Ishikawa (cell line): Measurements from ENCODE around the gene EIPR1.

ENCODE experiments used
- CEBPB ChIP-seq: IDR thresholded peaks from 2 replicates; pipeline ENCODE4 v1.6.1; 2012
- CREB1 ChIP-seq: IDR thresholded peaks from 2 replicates; pipeline ENCODE4 v1.6.1; 2012; ENCODE audit warnings: low read depth
- EGR1 ChIP-seq: IDR thresholded peaks from 2 replicates; pipeline ENCODE4 v1.6.1; 2012
- EP300 ChIP-seq: IDR thresholded peaks from 2 replicates; pipeline ENCODE4 v1.6.1; 2012; ENCODE audit warnings: borderline replicate concordance
- FOXM1 ChIP-seq: IDR thresholded peaks from 2 replicates; pipeline ENCODE4 v1.6.1; 2012; ENCODE audit warnings: low read depth, borderline replicate concordance
- NFIC ChIP-seq: IDR thresholded peaks from 2 replicates; pipeline ENCODE4 v1.6.1; 2012
- RAD21 ChIP-seq: IDR thresholded peaks from 2 replicates; pipeline ENCODE4 v1.6.1; 2012; ENCODE audit warnings: low read depth
- TAF1 ChIP-seq: IDR thresholded peaks from 2 replicates; pipeline ENCODE4 v1.6.1; 2012; ENCODE audit warnings: low read depth, mild to moderate bottlenecking
- TCF12 ChIP-seq: IDR thresholded peaks from 2 replicates; pipeline ENCODE4 v1.6.1; 2012; ENCODE audit warnings: low read depth
- TEAD4 ChIP-seq: IDR thresholded peaks from 2 replicates; pipeline ENCODE4 v1.6.1; 2012
- YY1 ChIP-seq: IDR thresholded peaks from 2 replicates; pipeline ENCODE4 v1.6.1; 2012; ENCODE audit warnings: low read depth
- ZBTB7A ChIP-seq: IDR thresholded peaks from 2 replicates; pipeline ENCODE4 v1.6.1; 2012; ENCODE audit warnings: low read depth
- TF ChIP-seq, protein P1 (sequence below): IDR thresholded peaks from 2 replicates; pipeline ENCODE4 v1.6.1; 2012
- TF ChIP-seq, protein P2 (sequence below): IDR thresholded peaks from 2 replicates; pipeline ENCODE4 v1.6.1; 2012; ENCODE audit warnings: low read depth, mild to moderate bottlenecking
- TF ChIP-seq, protein P3 (sequence below): IDR thresholded peaks from 2 replicates; pipeline ENCODE4 v1.6.1; 2012

Gene EIPR1

DNA sequence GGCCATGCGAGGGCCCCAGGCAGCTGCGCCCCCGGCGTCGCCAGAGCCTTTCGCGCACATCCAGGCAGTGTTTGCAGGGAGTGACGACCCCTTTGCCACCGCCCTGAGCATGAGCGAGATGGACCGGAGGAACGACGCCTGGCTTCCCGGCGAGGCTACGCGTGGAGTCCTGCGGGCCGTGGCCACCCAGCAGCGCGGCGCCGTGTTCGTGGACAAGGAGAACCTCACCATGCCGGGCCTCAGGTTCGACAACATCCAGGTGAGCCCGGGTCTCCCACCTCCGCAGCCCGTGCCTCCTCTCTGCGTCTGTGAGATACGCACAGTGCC, 10.8 kb upstream of the EIPR1 start:
- TF ChIP-seq TAF1 = no peak
- TF ChIP-seq TEAD4 = no peak
- TF ChIP-seq RAD21 = no peak
- TF ChIP-seq, protein P1, sequence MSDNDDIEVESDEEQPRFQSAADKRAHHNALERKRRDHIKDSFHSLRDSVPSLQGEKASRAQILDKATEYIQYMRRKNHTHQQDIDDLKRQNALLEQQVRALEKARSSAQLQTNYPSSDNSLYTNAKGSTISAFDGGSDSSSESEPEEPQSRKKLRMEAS = no peak
- no peak for TF ChIP-seq TCF12
- TF ChIP-seq, protein P2, sequence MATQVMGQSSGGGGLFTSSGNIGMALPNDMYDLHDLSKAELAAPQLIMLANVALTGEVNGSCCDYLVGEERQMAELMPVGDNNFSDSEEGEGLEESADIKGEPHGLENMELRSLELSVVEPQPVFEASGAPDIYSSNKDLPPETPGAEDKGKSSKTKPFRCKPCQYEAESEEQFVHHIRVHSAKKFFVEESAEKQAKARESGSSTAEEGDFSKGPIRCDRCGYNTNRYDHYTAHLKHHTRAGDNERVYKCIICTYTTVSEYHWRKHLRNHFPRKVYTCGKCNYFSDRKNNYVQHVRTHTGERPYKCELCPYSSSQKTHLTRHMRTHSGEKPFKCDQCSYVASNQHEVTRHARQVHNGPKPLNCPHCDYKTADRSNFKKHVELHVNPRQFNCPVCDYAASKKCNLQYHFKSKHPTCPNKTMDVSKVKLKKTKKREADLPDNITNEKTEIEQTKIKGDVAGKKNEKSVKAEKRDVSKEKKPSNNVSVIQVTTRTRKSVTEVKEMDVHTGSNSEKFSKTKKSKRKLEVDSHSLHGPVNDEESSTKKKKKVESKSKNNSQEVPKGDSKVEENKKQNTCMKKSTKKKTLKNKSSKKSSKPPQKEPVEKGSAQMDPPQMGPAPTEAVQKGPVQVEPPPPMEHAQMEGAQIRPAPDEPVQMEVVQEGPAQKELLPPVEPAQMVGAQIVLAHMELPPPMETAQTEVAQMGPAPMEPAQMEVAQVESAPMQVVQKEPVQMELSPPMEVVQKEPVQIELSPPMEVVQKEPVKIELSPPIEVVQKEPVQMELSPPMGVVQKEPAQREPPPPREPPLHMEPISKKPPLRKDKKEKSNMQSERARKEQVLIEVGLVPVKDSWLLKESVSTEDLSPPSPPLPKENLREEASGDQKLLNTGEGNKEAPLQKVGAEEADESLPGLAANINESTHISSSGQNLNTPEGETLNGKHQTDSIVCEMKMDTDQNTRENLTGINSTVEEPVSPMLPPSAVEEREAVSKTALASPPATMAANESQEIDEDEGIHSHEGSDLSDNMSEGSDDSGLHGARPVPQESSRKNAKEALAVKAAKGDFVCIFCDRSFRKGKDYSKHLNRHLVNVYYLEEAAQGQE = no peak
- no peak for TF ChIP-seq YY1
- no peak for TF ChIP-seq ZBTB7A
- no peak for TF ChIP-seq EP300
- TF ChIP-seq EGR1 = no peak
- TF ChIP-seq, protein P3, sequence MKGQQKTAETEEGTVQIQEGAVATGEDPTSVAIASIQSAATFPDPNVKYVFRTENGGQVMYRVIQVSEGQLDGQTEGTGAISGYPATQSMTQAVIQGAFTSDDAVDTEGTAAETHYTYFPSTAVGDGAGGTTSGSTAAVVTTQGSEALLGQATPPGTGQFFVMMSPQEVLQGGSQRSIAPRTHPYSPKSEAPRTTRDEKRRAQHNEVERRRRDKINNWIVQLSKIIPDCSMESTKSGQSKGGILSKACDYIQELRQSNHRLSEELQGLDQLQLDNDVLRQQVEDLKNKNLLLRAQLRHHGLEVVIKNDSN = no peak
- TF ChIP-seq CREB1 = no peak
- TF ChIP-seq NFIC = no peak
- no peak for TF ChIP-seq CEBPB
- TF ChIP-seq FOXM1 = no peak

DNA sequence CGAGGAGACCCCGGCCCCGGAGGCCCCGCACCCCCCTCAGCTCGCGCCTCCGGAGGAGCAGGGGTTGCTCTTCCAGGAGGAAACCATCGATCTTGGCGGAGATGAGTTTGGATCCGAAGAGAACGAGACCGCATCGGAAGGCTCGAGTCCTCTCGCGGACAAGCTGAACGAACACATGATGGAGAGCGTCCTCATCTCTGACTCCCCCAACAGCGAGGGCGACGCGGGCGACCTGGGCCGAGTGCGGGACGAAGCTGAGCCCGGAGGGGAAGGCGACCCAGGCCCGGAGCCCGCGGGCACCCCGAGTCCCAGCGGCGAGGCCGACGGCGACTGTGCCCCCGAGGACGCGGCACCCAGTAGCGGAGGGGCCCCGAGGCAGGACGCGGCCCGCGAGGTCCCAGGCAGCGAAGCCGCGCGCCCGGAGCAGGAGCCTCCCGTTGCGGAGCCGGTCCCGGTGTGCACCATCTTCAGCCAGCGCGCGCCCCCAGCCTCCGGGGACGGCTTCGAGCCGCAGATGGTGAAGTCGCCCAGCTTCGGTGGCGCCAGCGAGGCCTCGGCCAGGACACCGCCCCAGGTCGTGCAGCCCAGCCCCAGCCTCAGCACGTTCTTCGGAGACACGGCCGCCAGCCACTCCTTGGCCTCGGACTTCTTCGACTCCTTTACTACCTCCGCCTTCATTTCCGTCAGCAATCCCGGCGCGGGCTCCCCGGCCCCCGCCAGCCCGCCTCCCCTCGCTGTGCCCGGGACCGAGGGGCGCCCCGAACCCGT, 10.2 kb upstream of the EIPR1 start:
- TF ChIP-seq EGR1 (no peak), NFIC (no peak), ZBTB7A (no peak), CEBPB (no peak), TCF12 (no peak), FOXM1 (no peak), CREB1 (no peak), YY1 (no peak), TEAD4 (no peak), TAF1 (no peak), EP300 (no peak), RAD21 (no peak)
- TF ChIP-seq, protein P2 = no peak
- TF ChIP-seq, protein P1 = no peak
- TF ChIP-seq, protein P3 = no peak

DNA sequence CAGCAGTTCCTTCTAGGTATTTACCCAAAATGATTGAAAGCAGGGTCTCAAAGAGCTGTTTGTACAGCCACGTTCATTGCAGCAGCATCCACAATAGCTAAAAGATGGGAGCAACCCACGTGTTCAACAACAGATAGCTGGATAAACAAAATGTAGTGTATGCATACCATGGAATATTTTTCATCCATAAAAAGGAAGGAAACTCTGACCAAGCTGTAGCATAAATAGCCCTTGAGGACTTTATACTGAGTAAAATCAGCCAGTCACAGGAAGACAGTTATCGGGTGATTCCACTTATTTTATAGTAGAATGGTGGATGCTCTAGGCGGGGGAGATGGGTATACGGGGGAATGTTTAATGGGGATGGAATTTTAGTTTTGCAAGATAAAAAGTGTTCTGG, 9.4 kb upstream of the EIPR1 start:
- no peak for TF ChIP-seq CEBPB
- TF ChIP-seq, protein P2 = no peak
- TF ChIP-seq EGR1 = no peak
- TF ChIP-seq, protein P1 = no peak
- no peak for TF ChIP-seq CREB1
- TF ChIP-seq RAD21 = no peak
- TF ChIP-seq, protein P3 = no peak
- TF ChIP-seq ZBTB7A = no peak
- no peak for TF ChIP-seq NFIC
- no peak for TF ChIP-seq TEAD4
- no peak for TF ChIP-seq YY1
- no peak for TF ChIP-seq TCF12
- TF ChIP-seq EP300 = no peak
- TF ChIP-seq FOXM1 = no peak
